GM19395 (cell line): ENCODE measurements around the gene PRSS1.
"Not testable (repeated sequence)": the region's sequence is repeated elsewhere in the genome, so short reads cannot be mapped to it uniquely, and the experiment has no call there.

Source experiments
- ATAC-seq: cut with Tn5 transposase; IDR thresholded peaks from one replicate; pipeline ENCODE4 v1.9.1; 2021; ENCODE audit warnings: mild to moderate bottlenecking, moderate library complexity; ENCODE audit not compliant: unreplicated experiment

PRSS1 gene

GRCh38 chr7:142749218-142749993, at the start of gene PRSS1:
PRSS1 (plus strand) TSS chr7:142749472; CDS start chr7:142749485, 13 bp downstream.
- ATAC-seq = no peak

- not testable (repeated sequence) for ATAC-seq
Observed at GRCh38 chr7:142700935-142701334, 48.3 kb upstream of the PRSS1 start.

- ATAC-seq = no peak
Observed at GRCh38 chr7:142703655-142704305, 45.5 kb upstream of the PRSS1 start.

GRCh38 chr7:142708726-142709125, 40.5 kb upstream of the PRSS1 start:
- ATAC-seq = not testable (repeated sequence)

- ATAC-seq = no peak
Observed at GRCh38 chr7:142709921-142710320, 39.4 kb upstream of the PRSS1 start.

GRCh38 chr7:142711196-142711595, 38.1 kb upstream of the PRSS1 start:
- ATAC-seq = no peak

GRCh38 chr7:142711746-142712616, 37.3 kb upstream of the PRSS1 start:
- peak; percentile 56 for ATAC-seq

- ATAC-seq = no peak
Observed at GRCh38 chr7:142712617-142712957, 36.7 kb upstream of the PRSS1 start.

GRCh38 chr7:142714375-142714774, 34.9 kb upstream of the PRSS1 start:
- no peak for ATAC-seq

- no peak for ATAC-seq
Observed at GRCh38 chr7:142716596-142716995, 32.7 kb upstream of the PRSS1 start.

- no peak for ATAC-seq
Observed at GRCh38 chr7:142717453-142717852, 31.8 kb upstream of the PRSS1 start.

- ATAC-seq = no peak
Observed at GRCh38 chr7:142718313-142718712, 31.0 kb upstream of the PRSS1 start.

GRCh38 chr7:142720172-142720773, 29.0 kb upstream of the PRSS1 start:
- ATAC-seq = no peak

- no peak for ATAC-seq
Observed at GRCh38 chr7:142720986-142721385, 28.3 kb upstream of the PRSS1 start.

GRCh38 chr7:142722248-142722794, 27.0 kb upstream of the PRSS1 start:
- ATAC-seq = no peak

GRCh38 chr7:142733271-142733670, 16.0 kb upstream of the PRSS1 start:
- ATAC-seq = peak; percentile 88

GRCh38 chr7:142739923-142740492, 9.3 kb upstream of the PRSS1 start:
- ATAC-seq = peak; percentile 99

- no peak for ATAC-seq
Observed at GRCh38 chr7:142740786-142741185, 8.5 kb upstream of the PRSS1 start.

GRCh38 chr7:142741932-142742331, 7.3 kb upstream of the PRSS1 start:
- not testable (repeated sequence) for ATAC-seq

GRCh38 chr7:142745091-142745635, 4.1 kb upstream of the PRSS1 start:
- ATAC-seq = no peak
